GM06990 (cell line): ENCODE data around the gene CGB5.
A peak's percentile ranks its signal among the peaks of the same experiment; 100 is the strongest.

Source experiments
- DNase-seq: peaks from one replicate; pipeline ENCODE4 v3.0.0-alpha.2; 2011; ENCODE audit not compliant: insufficient read length; ENCODE audit errors: extremely low read depth
- H3K27me3 ChIP-seq: replicated peaks from 2 replicates; pipeline ENCODE4 v1.6.0; 2011; ENCODE audit warnings: low read length; ENCODE audit not compliant: control insufficient read depth, insufficient read depth
- H3K36me3 ChIP-seq: 2 replicates; pipeline ENCODE4 v1.5.1; 2011; ENCODE audit warnings: low read length; ENCODE audit not compliant: control insufficient read depth, insufficient read depth
- H3K4me3 ChIP-seq: replicated peaks from 2 replicates; pipeline ENCODE4 v1.5.1; 2011; ENCODE audit warnings: low read depth, mild to moderate bottlenecking, control low read depth, low read length
- CTCF ChIP-seq: IDR thresholded peaks from 2 replicates; pipeline ENCODE4 v1.5.1; 2011; ENCODE audit warnings: low read length, control low read depth, mild to moderate bottlenecking, inconsistent platforms; ENCODE audit not compliant: insufficient read depth, poor library complexity, severe bottlenecking

The CGB5 gene

DNA sequence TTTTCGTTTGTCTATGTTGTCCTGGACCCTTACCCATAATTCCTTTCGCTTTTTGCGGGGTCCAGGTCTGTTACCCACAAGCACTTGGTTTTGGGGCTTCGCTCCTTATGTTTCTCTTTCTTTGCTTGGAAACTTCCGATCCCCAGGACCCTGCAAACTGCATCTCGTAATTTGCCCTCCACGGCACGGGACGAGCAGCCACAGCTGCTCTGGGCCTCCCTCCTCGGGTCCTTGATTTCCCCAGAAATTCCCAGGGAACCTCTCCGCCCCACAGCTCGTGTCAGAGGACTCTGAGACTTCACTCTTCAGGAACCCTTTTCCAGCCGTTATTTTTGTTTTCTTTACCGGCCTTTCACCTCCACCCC, 42.2 kb downstream of the CGB5 start:
- no peak for TF ChIP-seq CTCF
- Histone ChIP-seq H3K36me3 (peaks cover 16% of the 10 kb centered on the region), H3K27me3 (no peaks in the 10 kb centered on the region), H3K4me3 (peak overlapping the region; percentile 97)
- no peak for DNase-seq

DNA sequence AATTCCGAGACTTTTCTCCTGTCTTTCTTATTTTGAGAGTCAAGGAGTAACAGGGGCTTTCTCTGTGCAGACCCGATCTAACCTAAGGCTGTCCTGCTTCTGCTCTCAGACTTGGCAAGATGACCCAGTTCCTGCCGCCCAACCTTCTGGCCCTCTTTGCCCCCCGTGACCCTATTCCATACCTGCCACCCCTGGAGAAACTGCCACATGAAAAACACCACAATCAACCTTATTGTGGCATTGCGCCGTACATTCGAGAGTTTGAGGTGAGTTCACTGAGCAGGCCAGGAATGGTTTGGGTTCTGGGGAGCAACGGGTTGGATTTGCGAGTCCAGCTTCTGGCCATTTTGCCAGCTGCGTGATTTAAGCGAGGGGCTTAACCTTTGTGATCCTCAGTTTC, 42.6 kb downstream of the CGB5 start:
- Histone ChIP-seq H3K36me3 (peaks cover 17% of the 10 kb centered on the region), H3K27me3 (no peaks in the 10 kb centered on the region), H3K4me3 (peak overlapping the region; percentile 97)
- no peak for TF ChIP-seq CTCF
- no peak for DNase-seq

GRCh38 chr19:49091391-49092038, 47.9 kb downstream of the CGB5 start:
- H3K36me3 ChIP-seq, result peaks cover 29% of the 10 kb centered on the region

GRCh38 chr19:49092686-49093085, 49.0 kb downstream of the CGB5 start:
- DNase-seq, result no peak
- H3K36me3 ChIP-seq, result peaks cover 26% of the 10 kb centered on the region
- no peak for TF ChIP-seq CTCF

More at GRCh38 chr19:49091391-49092038, 47.9 kb downstream of the CGB5 start:
- H3K4me3 ChIP-seq, result no peak overlapping the region
- no peak for DNase-seq
- H3K27me3 ChIP-seq, result no peaks in the 10 kb centered on the region
- TF ChIP-seq CTCF, result no peak

More at GRCh38 chr19:49092686-49093085, 49.0 kb downstream of the CGB5 start:
- H3K4me3 ChIP-seq, result no peak overlapping the region
- no peaks in the 10 kb centered on the region for H3K27me3 ChIP-seq
